Measurements from ENCODE around the gene MYO3B. TPM values are rescaled to one million over a fixed set of nuclear protein-coding genes. Genes with fewer than 3 reads are reported as not detected.
A peak's percentile ranks its signal among the peaks of the same experiment; 100 is the strongest.

The MYO3B gene
- total and polyA plus RNA-seq, 12 donors, result 0.04 to 0.11 (median 0.06) TPM; not detected in 8

- H3K27me3 ChIP-seq, result no peaks in the 10 kb centered on the region
- H3K36me3 ChIP-seq (replicated peaks in 1 of 2), result no peaks in the 10 kb centered on the region
- TF ChIP-seq CTCF (IDR thresholded peaks at IDR 0.05), result no peak
- intact Hi-C loops (cut with DNase I), result no loop called here
- no peak overlapping the region for H3K27ac ChIP-seq
- peaks cover 0 to 9% of the 10 kb centered on the region in 2 donors for H3K4me1 ChIP-seq (replicated peaks in 1 of 2)
- H3K9me3 ChIP-seq (replicated peaks in 1 of 3), result no peaks in the 10 kb centered on the region
- no peak for DNase-seq
- H3K4me3 ChIP-seq, result no peak overlapping the region
Measured at GRCh38 chr2:170229125-170229524, 51.2 kb downstream of the MYO3B start.

- TF ChIP-seq CTCF (IDR thresholded peaks at IDR 0.05), result no peak
- TF ChIP-seq POLR2A (IDR thresholded peaks at IDR 0.05), result no peak
Measured at GRCh38 chr2:170229744-170230143, 51.8 kb downstream of the MYO3B start.

GRCh38 chr2:170235860-170236679, 58.1 kb downstream of the MYO3B start:
- intact Hi-C loops (cut with DNase I), result no loop called here
- peak; percentile 20 to 64 (median 44) for DNase-seq
- 35 to 39% (median 36%) methylated on average over 12 of the region's 12 CpGs for WGBS, 4 donors
- TF ChIP-seq CTCF (IDR thresholded peaks at IDR 0.05), result peak; percentile 27 to 70 (median 55)
- TF ChIP-seq POLR2A (IDR thresholded peaks at IDR 0.05), result no peak
- peaks cover 4% of the 10 kb centered on the region for H3K27me3 ChIP-seq
- no peaks in the 10 kb centered on the region for H3K36me3 ChIP-seq (replicated peaks in 1 of 2)
- no peak overlapping the region for H3K27ac ChIP-seq
- no peaks in the 10 kb centered on the region for H3K9me3 ChIP-seq (replicated peaks in 1 of 3)
- H3K4me3 ChIP-seq, result no peak overlapping the region
- peaks cover 0 to 8% of the 10 kb centered on the region in 2 donors for H3K4me1 ChIP-seq (replicated peaks in 1 of 2)

More at GRCh38 chr2:170229744-170230143, 51.8 kb downstream of the MYO3B start:
- Histone ChIP-seq H3K27me3 (no peaks in the 10 kb centered on the region), H3K4me3 (no peak overlapping the region), H3K36me3 (replicated peaks in 1 of 2) (no peaks in the 10 kb centered on the region), H3K4me1 (replicated peaks in 1 of 2) (peaks cover 0 to 9% of the 10 kb centered on the region in 2 donors), H3K27ac (no peak overlapping the region), H3K9me3 (replicated peaks in 1 of 3) (no peaks in the 10 kb centered on the region)
- intact Hi-C loops (cut with DNase I), result no loop called here
- no peak for DNase-seq
- WGBS, 4 donors, result 72 to 83% (median 76%) methylated on average over 2 of the region's 2 CpGs

- TF ChIP-seq CTCF (IDR thresholded peaks at IDR 0.05) (no peak), POLR2A (IDR thresholded peaks at IDR 0.05) (no peak)
- no peak overlapping the region for H3K27ac ChIP-seq
- H3K9me3 ChIP-seq (replicated peaks in 1 of 3), result no peaks in the 10 kb centered on the region
- 61 to 83% (median 82%) methylated on average over 2 of the region's 2 CpGs for WGBS, 4 donors
- no peak for DNase-seq
- intact Hi-C loops (cut with DNase I), result no loop called here
- H3K4me1 ChIP-seq (replicated peaks in 1 of 2), result peaks cover 0 to 8% of the 10 kb centered on the region in 2 donors
- peaks cover 5% of the 10 kb centered on the region for H3K27me3 ChIP-seq
- no peaks in the 10 kb centered on the region for H3K36me3 ChIP-seq (replicated peaks in 1 of 2)
- H3K4me3 ChIP-seq, result no peak overlapping the region
Measured at GRCh38 chr2:170236680-170237047, 58.7 kb downstream of the MYO3B start.
